Right lung (tissue), 5 donors: Measurements from ENCODE around the gene SH3YL1. TPM values are rescaled to one million over a fixed set of nuclear protein-coding genes. Genes with fewer than 3 reads are reported as not detected.
"Not testable (repeated sequence)": the region's sequence is repeated elsewhere in the genome, so short reads cannot be mapped to it uniquely, and the experiment has no call there.

ENCODE experiments used
- DNase-seq, 2 donors: peaks; one replicate each; pipeline ENCODE4 v3.0.0-alpha.2; 2013
- polyA plus RNA-seq, 5 donors: library from polyadenylated mRNA; unstranded; fragments of 120-200 nt; gene quantifications; one replicate each; pipeline versions ENCODE4 v1.2.1 to v1.2.3, GENCODE V29; 2013; ENCODE audit warnings: inconsistent platforms in 1 of 5, low replicate concordance in 1 of 5; ENCODE audit not compliant: insufficient read length in 5 of 5, insufficient read depth in 1 of 5

SH3YL1 gene
- polyA plus RNA-seq, 5 donors: 76.7 to 162 (median 113) TPM

- no peak for DNase-seq
Measured at GRCh38 chr2:184695-185094, 79.1 kb downstream of the SH3YL1 start.

GRCh38 chr2:182509-183122 is 81.2 kb downstream of the SH3YL1 start:
- DNase-seq: no peak

GRCh38 chr2:180311-180710 is 83.5 kb downstream of the SH3YL1 start:
- no peak for DNase-seq

- DNase-seq: no peak
Measured at GRCh38 chr2:179886-180285, 83.9 kb downstream of the SH3YL1 start.

GRCh38 chr2:177733-178132 is 86.1 kb downstream of the SH3YL1 start:
- DNase-seq: no peak

- DNase-seq: no peak
Measured at GRCh38 chr2:176917-177316, 86.9 kb downstream of the SH3YL1 start.

- no peak for DNase-seq
Measured at GRCh38 chr2:175880-176820, 87.7 kb downstream of the SH3YL1 start.

GRCh38 chr2:175161-175786 is 88.6 kb downstream of the SH3YL1 start:
- DNase-seq: no peak

GRCh38 chr2:172120-172519 is 91.7 kb downstream of the SH3YL1 start:
- DNase-seq: not testable (repeated sequence)

- no peak for DNase-seq
Measured at GRCh38 chr2:169741-170140, 94.1 kb downstream of the SH3YL1 start.

Other genes starting within 250 kb of the SH3YL1 start
- gene FAM110C, start 217.5 kb downstream of the SH3YL1 start, polyA plus RNA-seq: 1 to 10 TPM; 4.1 to 8.9 (median 6.2) TPM
- 100 to 1,000 TPM; 138 to 179 (median 142) TPM for gene ACP1, start 915 bp upstream of the SH3YL1 start, polyA plus RNA-seq
- gene ALKAL2, start 24.1 kb upstream of the SH3YL1 start, polyA plus RNA-seq: 10 to 100 TPM in 2 of 5 donors, 1 to 10 TPM in 3; 7.5 to 16.0 (median 9.1) TPM